ENCODE data around the gene CRX.

GRCh38 chr19:47779524-47780214, 42.1 kb upstream of the CRX start:
- TF ChIP-seq CTCF (conservative IDR thresholded peaks at IDR 0.05) (no peak), ZFX (IDR thresholded peaks at IDR 0.05) (no peak)

All from C4-2B (cell line).